Upper lobe of right lung (tissue), 1 donor: ENCODE data around the gene SMARCC1. TPM values are rescaled to one million over a fixed set of nuclear protein-coding genes. Genes with fewer than 3 reads are reported as not detected.

Experiments used
- ATAC-seq: fragments of 200-7000 bp; cut with Tn5 transposase; one replicate; pipeline ENCODE4 v1.9.1; 2020; ENCODE audit warnings: mild to moderate bottlenecking, moderate library complexity
- DNase-seq: peaks from one replicate; pipeline ENCODE4 v3.0.0-alpha.2; 2020
- H3K27ac ChIP-seq: fragments of 200-600 bp; one replicate; pipeline ENCODE4 v1.8.0; 2022
- H3K27me3 ChIP-seq: fragments of 200-600 bp; one replicate; pipeline ENCODE4 v1.8.0; 2022; ENCODE audit warnings: mild to moderate bottlenecking
- H3K36me3 ChIP-seq: fragments of 200-600 bp; one replicate; pipeline ENCODE4 v1.8.0; 2022
- H3K4me1 ChIP-seq: fragments of 200-600 bp; one replicate; pipeline ENCODE4 v1.8.0; 2022
- H3K4me3 ChIP-seq: fragments of 200-600 bp; one replicate; pipeline ENCODE4 v1.8.0; 2022; ENCODE audit warnings: mild to moderate bottlenecking
- H3K9me3 ChIP-seq: fragments of 200-600 bp; one replicate; pipeline ENCODE4 v1.8.0; 2022
- intact Hi-C: fragments of 100-400 bp; cut with DNase I; formaldehyde crosslinking; loops from one replicate; pipeline ENCODE4 v1.11.0; 2022
- total RNA-seq: library from RNA; stranded (reverse); fragmentation: NEBNext Ultra II Directional; extraction: Animal tissue kit (Norgen Biotek cat#: 25700); gene quantifications from one replicate; pipeline ENCODE4 v1.2.1, GENCODE V29; 2021
- TF ChIP-seq, protein P1 (sequence below): fragments of 200-600 bp; IDR thresholded peaks from one replicate; pipeline ENCODE4 v1.8.0; 2022; ENCODE audit warnings: antibody characterized with exemption
- donor health status: DM: no; HTN: yes; CAD: no; lungs with severe emphysema.

The SMARCC1 gene
- total RNA-seq, 1 donor from 2014 or later, result 67.9 TPM

DNA sequence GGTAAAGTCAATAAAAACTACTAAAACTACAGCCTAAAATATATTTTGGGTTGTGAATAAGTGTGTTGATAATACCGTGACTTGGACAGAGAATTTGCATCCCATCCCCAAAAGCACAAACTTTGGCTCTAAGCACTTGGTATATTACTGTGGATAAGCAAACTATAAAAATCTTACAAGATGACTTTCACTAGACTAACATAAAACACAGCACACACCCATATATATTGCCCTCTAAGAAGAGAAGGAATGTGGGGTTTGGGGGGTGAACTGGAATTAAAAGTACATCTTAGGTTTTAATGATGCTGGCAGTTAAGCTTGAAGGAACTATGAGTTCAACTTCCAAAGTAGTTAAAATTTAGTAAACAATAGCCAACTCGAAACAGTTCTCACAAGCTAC is 174.4 kb downstream of the SMARCC1 start:
- H3K36me3 ChIP-seq, result peaks cover 44% of the 10 kb centered on the region
- no peaks in the 10 kb centered on the region for H3K9me3 ChIP-seq
- H3K4me1 ChIP-seq, result peaks cover 8% of the 10 kb centered on the region
- no peak overlapping the region for H3K4me3 ChIP-seq
- no peak overlapping the region for H3K27ac ChIP-seq
- H3K27me3 ChIP-seq, result no peaks in the 10 kb centered on the region
- intact Hi-C loops, result no loop called here
- TF ChIP-seq, protein P1, sequence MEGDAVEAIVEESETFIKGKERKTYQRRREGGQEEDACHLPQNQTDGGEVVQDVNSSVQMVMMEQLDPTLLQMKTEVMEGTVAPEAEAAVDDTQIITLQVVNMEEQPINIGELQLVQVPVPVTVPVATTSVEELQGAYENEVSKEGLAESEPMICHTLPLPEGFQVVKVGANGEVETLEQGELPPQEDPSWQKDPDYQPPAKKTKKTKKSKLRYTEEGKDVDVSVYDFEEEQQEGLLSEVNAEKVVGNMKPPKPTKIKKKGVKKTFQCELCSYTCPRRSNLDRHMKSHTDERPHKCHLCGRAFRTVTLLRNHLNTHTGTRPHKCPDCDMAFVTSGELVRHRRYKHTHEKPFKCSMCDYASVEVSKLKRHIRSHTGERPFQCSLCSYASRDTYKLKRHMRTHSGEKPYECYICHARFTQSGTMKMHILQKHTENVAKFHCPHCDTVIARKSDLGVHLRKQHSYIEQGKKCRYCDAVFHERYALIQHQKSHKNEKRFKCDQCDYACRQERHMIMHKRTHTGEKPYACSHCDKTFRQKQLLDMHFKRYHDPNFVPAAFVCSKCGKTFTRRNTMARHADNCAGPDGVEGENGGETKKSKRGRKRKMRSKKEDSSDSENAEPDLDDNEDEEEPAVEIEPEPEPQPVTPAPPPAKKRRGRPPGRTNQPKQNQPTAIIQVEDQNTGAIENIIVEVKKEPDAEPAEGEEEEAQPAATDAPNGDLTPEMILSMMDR, result no peak
- no peak for DNase-seq
- no peak for ATAC-seq

DNA sequence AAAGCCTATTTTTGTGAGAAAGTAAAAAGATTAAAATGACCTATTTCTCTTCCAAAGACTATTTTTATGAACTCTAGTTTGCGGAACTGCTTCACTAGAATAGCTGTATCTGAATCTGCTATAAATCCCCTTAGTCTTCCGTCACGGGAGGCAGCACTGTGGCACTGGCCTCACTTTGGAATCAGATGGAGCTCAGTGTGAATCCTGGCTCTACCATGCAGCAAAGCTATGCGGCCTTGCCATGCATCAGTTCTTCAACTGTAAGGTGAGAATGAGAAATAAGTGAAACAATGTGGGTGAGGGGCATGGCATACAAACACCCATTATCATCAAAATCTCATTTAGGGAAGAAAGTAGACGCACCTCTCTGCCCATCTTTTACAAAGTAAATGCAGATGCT is 175.5 kb downstream of the SMARCC1 start:
- intact Hi-C loops, result no loop called here
- no peak for ATAC-seq
- no peak overlapping the region for H3K27ac ChIP-seq
- H3K4me1 ChIP-seq, result no peaks in the 10 kb centered on the region
- TF ChIP-seq, protein P1, result no peak
- H3K27me3 ChIP-seq, result no peaks in the 10 kb centered on the region
- no peaks in the 10 kb centered on the region for H3K9me3 ChIP-seq
- H3K36me3 ChIP-seq, result peaks cover 44% of the 10 kb centered on the region
- DNase-seq, result no peak
- no peak overlapping the region for H3K4me3 ChIP-seq

DNA sequence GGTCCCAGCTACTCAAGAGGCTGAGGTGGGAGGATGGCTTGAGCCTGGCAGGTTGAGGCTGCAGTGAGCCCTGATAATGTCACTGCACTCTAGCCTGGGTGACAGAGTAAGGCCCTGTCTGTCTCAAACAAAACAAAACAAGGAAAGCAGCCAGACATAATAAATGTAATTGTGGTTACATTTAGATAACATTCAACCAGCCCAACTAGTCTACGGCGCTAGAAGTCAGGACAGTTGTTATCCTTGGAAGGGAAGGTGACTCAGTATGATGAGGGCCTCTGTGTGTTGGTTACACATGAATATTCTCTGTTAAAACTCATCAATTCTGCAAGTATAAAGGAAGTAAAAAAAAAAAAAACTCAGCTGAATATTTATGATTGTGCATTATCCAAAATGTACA is 176.0 kb downstream of the SMARCC1 start:
- Histone ChIP-seq H3K9me3 (no peaks in the 10 kb centered on the region), H3K4me3 (no peak overlapping the region), H3K27me3 (no peaks in the 10 kb centered on the region), H3K36me3 (peaks cover 44% of the 10 kb centered on the region), H3K4me1 (no peaks in the 10 kb centered on the region), H3K27ac (no peak overlapping the region)
- DNase-seq (no peak), ATAC-seq (no peak)
- intact Hi-C loops, result no loop called here
- TF ChIP-seq, protein P1, result no peak

DNA sequence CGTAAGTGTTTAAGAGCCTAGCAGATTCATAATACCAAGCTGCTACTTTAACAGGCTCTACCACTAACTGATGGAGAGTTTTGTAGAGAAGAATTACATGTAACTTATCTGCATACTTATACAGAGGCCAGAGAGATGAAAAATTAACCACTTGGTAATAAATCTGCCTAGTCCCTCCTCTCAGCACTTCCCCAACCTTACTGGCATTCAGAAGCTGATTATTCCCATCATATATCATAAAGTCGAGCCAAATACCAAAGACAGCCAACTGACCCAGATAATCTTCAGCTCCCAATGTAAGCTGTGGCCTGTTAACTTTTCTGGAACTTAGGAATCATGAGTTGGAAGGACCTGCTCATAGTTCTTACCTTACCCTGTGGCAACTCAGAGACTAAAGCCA is 177.5 kb downstream of the SMARCC1 start:
- Histone ChIP-seq H3K27ac (no peak overlapping the region), H3K4me1 (no peaks in the 10 kb centered on the region), H3K27me3 (no peaks in the 10 kb centered on the region), H3K36me3 (peaks cover 34% of the 10 kb centered on the region), H3K9me3 (no peaks in the 10 kb centered on the region), H3K4me3 (no peak overlapping the region)
- TF ChIP-seq, protein P1, result no peak
- intact Hi-C loops, result no loop called here
- DNase-seq (no peak), ATAC-seq (no peak)

DNA sequence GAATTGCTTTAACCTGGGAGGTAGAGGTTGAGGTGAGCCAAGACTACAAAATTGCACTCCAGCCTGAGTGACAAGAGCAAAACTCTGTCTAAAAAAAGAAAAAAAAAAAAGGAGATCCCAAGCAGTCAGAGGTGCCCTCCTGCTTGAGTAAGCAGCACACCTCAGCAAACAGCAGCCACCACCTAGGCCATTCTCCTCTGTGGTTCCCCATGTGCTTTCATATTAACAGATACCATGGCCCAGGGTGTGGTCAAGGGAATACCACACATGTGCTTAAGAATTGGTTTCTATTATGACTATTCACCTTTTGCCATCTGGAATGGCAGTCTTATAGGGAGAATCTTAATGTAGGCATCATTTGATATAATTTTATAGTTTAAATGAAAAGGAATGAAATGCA is 178.4 kb downstream of the SMARCC1 start:
- Histone ChIP-seq H3K27me3 (no peaks in the 10 kb centered on the region), H3K36me3 (peaks cover 26% of the 10 kb centered on the region), H3K9me3 (no peaks in the 10 kb centered on the region), H3K4me3 (no peak overlapping the region), H3K4me1 (no peaks in the 10 kb centered on the region), H3K27ac (no peak overlapping the region)
- ATAC-seq, result no peak
- TF ChIP-seq, protein P1, result no peak
- DNase-seq, result no peak
- intact Hi-C loops, result no loop called here

DNA sequence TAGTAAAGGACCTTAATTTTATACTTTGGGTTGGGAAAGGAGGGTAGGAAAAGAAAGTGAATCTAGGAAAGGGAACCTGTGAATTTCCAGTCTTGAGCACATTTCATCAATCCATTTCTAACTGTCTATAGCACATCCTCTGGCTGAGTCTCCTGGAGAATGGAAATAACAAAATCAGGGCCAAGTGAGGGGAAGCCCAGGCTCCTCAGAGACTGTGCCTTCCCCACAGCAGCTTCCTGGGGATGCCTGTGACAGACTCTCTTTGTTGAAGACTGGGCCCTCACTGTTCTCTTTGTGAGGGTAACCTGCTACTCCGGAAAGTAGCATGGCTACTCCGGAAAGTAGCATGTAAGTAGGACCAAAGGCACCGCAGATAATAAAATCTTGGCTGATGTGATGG is 180.4 kb downstream of the SMARCC1 start:
- no peak overlapping the region for H3K27ac ChIP-seq
- intact Hi-C loops, result no loop called here
- no peaks in the 10 kb centered on the region for H3K4me1 ChIP-seq
- H3K4me3 ChIP-seq, result no peak overlapping the region
- H3K27me3 ChIP-seq, result no peaks in the 10 kb centered on the region
- no peaks in the 10 kb centered on the region for H3K9me3 ChIP-seq
- TF ChIP-seq, protein P1, result no peak
- peaks cover 24% of the 10 kb centered on the region for H3K36me3 ChIP-seq
- ATAC-seq (no peak), DNase-seq (no peak)
